Activated CD4-positive, alpha-beta T cell treated with anti-CD3 and anti-CD28 coated beads for 24 hours (primary cell): ENCODE measurements around the gene UGT1A5.

Source experiments
- DNase-seq, 2 donors: peaks; one replicate each; pipeline ENCODE4 v3.0.0-alpha.2; 2020; ENCODE audit warnings: low read depth in 2 of 2

The UGT1A5 gene

GRCh38 chr2:233712611-233713261 is at the start of gene UGT1A5:
Gene UGT1A5, plus strand, starts transcription at chr2:233712907. Its CDS starts 85 bp downstream, at chr2:233712992.
- DNase-seq, result no peak

- DNase-seq, result no peak
Measured at GRCh38 chr2:233663911-233664310, 48.8 kb upstream of the UGT1A5 start.

DNA sequence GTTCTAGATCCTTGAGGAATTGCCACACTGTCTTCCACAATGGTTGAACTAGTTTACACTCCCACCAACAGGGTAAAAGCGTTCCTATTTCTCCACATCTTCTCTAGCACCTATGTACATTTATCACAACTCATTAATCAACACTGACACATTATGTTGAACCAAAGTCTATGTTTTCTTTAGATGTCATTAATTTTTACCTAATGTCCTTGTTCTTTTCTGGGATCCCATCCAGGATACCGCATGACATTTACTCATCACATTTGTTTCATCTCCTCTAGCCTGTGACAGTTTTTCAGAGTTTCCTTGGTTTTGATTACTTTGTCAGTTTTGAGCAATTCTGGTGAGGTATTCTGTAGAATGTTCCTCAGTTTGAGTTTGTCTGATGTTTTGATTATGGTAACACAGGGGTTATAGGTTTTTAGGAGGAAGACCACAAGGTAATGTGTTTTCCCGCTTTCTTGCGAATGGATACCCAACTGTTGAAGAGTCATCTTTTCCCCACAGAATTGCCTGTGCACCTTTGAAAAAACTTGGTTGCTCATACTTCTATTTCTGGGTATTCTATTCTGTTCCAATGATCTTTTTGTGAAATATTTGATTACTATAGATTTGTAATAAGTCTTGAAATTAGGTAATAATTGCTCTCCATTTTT is 44.0 kb upstream of the UGT1A5 start:
- no peak for DNase-seq

DNA sequence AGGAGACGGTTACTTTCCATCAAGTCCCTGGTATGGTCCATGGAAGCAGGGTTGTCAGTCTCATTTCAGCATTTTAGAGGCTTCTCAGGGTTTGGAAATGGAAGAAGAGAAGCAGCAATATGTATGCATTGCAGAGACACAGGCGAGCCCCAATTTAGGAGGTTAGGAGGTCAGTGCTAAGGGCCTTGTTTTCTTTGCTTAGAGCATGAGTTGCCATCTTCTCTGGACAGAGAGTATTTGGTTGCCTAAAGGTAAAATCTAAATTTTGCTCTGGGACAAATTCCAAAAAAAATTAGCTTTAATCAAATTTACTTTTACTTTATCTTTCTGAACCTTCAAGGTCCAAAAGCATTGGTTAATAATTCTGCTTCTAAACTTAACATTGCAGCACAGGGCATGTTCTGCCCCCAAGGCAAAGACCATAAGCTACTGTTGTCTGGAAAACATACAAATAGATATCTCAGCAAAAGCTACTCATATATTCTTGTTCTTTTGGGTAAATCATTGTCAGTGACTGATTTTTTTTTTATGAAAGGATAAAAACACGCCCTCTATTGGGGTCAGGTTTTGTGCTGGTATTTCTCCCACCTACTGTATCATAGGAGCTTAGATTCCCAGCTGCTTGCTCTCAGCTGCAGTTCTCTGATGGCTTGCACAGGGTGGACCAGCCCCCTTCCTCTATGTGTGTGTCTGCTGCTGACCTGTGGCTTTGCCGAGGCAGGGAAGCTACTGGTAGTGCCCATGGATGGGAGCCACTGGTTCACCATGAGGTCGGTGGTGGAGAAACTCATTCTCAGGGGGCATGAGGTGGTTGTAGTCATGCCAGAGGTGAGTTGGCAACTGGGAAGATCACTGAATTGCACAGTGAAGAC is 41.2 kb upstream of the UGT1A5 start, which contains the start of gene UGT1A9:
TSS of gene UGT1A9 (plus strand) at position 609 of the 872 bp plus-strand sequence. CDS start at position 646, 37 bp downstream.
- no peak for DNase-seq

DNA sequence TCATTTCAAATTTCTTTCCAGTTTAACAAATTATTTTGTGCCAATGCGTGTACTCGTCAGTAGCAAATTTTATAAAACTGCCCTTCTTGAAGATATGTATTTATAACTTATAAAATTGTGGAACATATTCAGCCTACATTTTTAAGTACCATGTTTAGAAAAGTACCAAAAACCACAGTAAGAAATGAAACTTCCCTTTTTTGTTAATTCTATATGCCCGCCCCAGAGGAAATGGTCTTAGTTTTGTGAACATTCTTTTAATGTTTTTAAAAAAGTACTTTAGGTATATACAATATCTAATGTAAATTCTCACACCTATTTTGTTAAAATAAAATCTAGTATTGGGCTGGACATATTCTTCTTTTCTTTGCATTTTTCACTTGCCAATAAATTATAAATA is 39.8 kb upstream of the UGT1A5 start:
- no peak for DNase-seq

DNA sequence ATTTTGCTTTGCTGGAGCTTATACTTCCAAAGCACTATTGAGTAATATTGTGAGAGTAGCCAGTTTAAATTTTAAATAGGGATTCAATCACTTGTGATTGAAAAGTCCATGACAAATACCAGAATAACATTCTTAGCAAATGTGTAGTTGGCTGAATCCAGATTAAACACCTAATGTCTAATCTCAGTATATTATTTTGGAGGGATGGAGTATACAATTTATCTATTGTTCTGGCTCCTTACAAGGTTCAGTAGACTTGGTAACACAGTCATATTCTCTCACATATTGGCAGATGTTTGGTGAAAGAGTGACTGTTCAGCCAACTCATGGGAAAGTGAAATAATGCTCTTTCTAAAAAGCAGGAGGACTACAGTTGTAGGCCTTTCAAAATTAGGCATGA is 38.8 kb upstream of the UGT1A5 start:
- DNase-seq, result no peak

DNA sequence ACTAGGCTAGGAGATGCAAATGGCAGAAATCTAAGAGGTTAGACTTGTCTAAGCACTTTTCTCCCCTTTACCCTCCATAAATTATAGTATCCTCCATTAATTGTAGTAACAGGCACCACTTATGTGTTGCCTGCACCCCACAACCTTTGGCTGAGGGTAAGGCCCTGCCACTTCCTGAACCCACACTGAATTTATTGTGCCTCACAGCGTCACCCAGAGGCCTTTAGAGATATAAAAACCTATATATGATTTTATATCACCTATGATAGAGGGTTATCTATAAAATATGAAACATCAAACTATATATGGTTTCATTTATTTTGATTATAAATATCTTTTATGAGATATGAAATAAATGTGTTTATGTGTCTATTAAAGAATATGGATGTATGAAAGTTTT is 38.4 kb upstream of the UGT1A5 start:
- no peak for DNase-seq

- DNase-seq, result no peak
Measured at GRCh38 chr2:233674995-233675394, 37.7 kb upstream of the UGT1A5 start.

DNA sequence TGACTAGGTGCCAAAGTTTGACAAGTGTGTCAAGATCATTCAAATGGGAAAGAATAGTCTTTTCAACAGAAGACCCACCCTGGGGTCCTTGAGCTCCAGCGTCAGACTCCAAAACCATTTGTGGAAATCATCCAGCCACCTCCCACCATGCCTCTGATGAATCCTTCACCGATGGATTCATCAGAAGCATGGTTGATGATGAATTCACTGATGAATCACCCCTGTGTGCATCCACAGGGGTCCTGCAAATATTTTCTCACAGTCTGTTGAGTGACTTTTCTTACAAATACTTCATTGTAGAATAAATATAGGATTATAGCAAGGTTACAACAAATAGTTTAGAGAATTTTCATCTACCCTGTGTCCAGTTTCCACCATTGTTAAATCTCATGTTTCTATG is 36.7 kb upstream of the UGT1A5 start:
- no peak for DNase-seq

GRCh38 chr2:233679196-233679595 is 33.5 kb upstream of the UGT1A5 start:
- no peak for DNase-seq

DNA sequence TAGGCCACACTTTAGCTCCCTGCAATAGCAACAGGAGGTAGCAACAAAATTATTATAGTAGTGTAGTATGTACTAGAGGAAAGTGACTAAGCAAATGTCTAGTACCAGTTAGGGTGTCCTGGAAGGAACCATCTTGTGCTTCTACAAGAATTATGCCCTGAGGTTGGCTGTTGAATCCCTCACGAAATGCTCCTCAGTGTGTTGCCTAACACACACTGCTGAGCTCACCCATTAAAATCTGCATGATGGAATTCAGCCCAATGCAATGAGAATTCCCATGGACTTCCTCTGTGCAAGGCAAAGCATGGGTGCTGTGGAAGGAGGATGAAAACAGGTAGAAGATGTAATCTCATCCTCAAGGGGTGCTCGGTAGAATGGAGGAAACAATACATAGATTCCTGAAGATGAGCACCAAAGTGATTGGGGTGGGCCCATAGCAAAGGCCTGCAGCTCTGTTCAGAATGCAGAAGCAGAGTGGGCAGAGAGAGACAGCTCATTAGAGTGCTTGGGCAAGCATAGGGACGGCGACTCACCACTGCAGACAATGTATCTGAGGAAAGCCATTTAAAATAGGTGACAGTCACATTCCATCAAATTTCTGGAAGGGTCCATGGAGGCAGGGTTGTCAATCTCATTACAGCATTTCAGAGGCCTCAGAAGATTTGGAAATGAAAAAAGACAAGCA is 32.2 kb upstream of the UGT1A5 start:
- DNase-seq, result no peak

- no peak for DNase-seq
Measured at GRCh38 chr2:233681521-233682099, 31.1 kb upstream of the UGT1A5 start, which contains the start of gene UGT1A7. Gene UGT1A7, plus strand, starts transcription at chr2:233681901. Its CDS starts 37 bp downstream, at chr2:233681938.

- DNase-seq, result no peak
Measured at GRCh38 chr2:233684640-233685039, 28.1 kb upstream of the UGT1A5 start.

DNA sequence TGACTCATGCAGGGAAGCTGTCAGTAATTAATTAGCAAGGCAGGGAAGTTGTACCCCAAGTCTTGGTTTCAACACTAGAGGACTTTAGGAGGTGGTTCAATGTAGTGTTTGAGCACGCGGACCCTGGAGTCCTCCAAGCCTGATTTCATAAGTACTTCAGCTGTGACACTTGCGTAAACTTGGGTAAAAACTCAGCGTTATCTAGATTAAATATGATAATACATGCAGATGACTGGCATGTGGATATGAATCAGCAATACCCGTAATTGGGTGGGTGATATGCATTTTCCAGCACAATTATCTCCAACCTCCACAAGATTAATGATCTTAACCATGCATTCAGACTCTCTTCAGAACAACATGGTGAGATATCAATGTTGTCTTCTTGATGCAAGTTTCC is 25.8 kb upstream of the UGT1A5 start:
- no peak for DNase-seq

DNA sequence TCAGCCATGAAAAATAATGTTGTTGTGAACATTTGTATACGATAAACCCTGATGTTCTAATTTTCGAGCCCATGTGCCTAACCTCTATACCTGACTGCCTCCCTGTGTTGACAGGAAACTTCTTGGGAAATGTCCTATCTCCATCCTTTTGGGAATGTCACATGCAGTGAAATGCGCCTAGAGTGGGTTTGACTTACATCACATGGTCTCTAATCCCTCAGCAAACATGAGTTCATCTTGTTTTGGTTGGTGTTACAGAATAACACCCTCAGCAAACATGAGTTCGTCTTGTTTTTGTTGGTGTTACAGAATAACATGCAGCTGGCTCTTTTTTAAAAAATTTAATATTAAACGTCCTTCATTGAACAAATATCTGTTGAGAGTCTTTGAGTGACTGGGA is 24.4 kb upstream of the UGT1A5 start:
- DNase-seq, result no peak

DNA sequence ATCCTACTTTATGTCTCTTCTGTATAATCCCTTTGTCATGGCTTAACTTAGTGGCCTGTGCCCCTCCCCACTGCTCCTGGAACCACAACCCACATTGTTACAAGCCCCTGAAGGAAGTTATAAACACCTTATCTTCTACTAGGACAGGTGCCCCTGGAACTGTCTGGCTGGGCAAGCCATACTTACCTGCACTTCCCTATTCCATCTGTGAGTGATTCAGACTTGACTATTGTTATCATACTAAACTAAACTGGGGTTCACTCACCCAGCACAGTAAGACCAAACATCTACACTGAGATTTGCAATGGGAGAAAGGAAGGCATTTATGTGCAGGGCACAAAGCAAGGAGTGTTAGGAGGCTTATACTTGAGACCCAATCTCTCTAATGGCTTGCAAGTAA is 23.7 kb upstream of the UGT1A5 start:
- no peak for DNase-seq

GRCh38 chr2:233689501-233689900 is 23.2 kb upstream of the UGT1A5 start:
- DNase-seq, result no peak

GRCh38 chr2:233690444-233690843 is 22.3 kb upstream of the UGT1A5 start:
- DNase-seq, result no peak

DNA sequence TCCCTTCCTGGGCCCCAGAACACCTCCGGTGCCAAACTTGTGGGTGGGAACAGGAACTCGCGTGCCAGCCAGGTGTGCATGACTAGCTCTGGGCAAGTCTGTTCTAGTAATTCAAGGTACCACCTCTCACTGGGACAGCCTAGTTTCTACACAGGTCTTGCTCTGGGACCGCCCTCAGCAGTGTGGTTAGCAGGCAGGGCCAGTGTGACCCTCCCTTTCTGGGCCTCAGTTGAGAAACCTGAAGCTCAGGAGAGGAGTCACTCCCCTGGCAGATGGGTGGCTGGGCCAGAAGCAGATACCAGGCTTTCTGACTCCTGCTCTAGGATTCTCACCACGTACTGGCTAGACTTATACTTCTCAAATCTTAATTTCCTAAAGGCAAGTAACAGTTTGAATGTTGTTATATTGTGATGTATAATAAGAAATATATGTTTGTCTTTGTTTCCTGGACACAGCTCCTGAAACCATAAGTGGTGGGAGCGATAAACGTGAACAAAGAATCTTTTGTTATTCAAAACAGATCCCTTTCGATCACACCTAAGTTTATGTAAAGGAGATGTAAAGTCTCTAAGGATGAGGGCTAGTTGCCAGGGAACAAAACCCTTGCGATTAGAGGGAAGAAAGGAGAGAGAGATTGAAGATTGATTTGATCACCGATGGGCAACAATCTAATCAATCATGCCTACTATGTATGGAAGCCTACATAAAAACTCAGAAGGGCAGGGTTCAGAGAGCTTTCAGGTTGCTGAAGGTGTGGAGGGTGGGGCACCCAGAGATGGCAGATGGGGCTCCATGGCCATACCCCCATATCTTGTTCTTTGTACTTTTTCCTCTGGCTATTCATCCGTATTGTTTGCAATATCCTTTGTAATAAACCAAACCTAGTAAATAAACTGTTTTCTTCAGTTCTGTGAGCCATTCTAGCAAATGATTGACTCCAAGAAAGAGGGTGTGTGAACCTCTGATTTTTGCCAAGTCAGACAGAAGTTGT is 21.0 kb upstream of the UGT1A5 start:
- DNase-seq, result no peak

DNA sequence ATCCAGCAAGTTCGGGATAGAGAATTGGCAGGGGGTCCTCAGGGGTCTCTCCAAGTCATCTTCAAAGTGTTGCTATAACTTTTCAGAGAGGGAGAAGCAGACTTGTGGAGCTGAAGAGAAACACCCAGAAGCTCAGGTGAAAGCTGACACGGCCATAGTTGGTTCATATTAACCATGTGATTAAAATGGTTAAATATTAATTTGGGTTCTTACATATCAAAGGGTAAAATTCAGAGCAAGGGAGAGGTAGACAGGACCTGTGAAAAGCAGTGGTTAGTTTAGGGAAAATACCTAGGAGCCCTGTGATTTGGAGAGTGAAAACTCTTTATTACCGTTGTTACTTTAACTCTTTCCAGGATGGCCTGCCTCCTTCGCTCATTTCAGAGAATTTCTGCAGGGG is 20.1 kb upstream of the UGT1A5 start, which contains the start of gene UGT1A6:
TSS of gene UGT1A6 (plus strand) at position 243 of the 400 bp plus-strand sequence. CDS start at position 358, 115 bp downstream.
- DNase-seq, result no peak
